PFSK-1 (cell line): ENCODE data around the gene HPCAL1.

Experiments used
- FOXP2 ChIP-seq: optimal IDR thresholded peaks from 2 replicates; pipeline ENCODE3; 2011; ENCODE audit warnings: borderline replicate concordance, control low read depth, inconsistent platforms; ENCODE audit not compliant: insufficient read depth; ENCODE audit errors: extremely low read length, extremely low read depth
- POLR2AphosphoS5 ChIP-seq: IDR thresholded peaks from 2 replicates; pipeline ENCODE4 v1.6.1; 2012; ENCODE audit warnings: low read depth, mild to moderate bottlenecking, control low read depth, low read length, moderate library complexity
- REST ChIP-seq, 2 experiments: IDR thresholded peaks; 2 replicates each; pipeline versions ENCODE4 v1.6.1 to v1.8.0; 2011 to 2012; ENCODE audit warnings: low read depth in 2 of 2, low read length in 2 of 2, control low read depth in 1 of 2, inconsistent platforms in 1 of 2, mild to moderate bottlenecking in 1 of 2, moderate library complexity in 1 of 2; ENCODE audit not compliant: insufficient read depth in 1 of 2
- SIN3A ChIP-seq: IDR thresholded peaks from 2 replicates; pipeline ENCODE4 v1.6.1; 2012; ENCODE audit warnings: mild to moderate bottlenecking, low read length, moderate library complexity, borderline replicate concordance; ENCODE audit not compliant: insufficient read depth
- TAF1 ChIP-seq: IDR thresholded peaks from 2 replicates; pipeline ENCODE4 v1.6.1; 2012; ENCODE audit warnings: low read length, control low read depth, borderline replicate concordance; ENCODE audit not compliant: insufficient read depth

HPCAL1 gene

GRCh38 chr2:10326151-10326616 lies 23.5 kb downstream of the HPCAL1 start:
- no peak for TF ChIP-seq TAF1
- TF ChIP-seq SIN3A, result no peak
- no peak for TF ChIP-seq POLR2AphosphoS5
- no peak for TF ChIP-seq FOXP2
- TF ChIP-seq REST (IDR thresholded peaks at IDR 0.05; ENCODE audit: insufficient read depth in 1 of 2, low read depth in 2 of 2, low read length in 2 of 2), result no peak

GRCh38 chr2:10326707-10327594 lies 24.2 kb downstream of the HPCAL1 start:
- no peak for TF ChIP-seq REST (IDR thresholded peaks at IDR 0.05; ENCODE audit: insufficient read depth in 1 of 2, low read depth in 2 of 2, low read length in 2 of 2)
- no peak for TF ChIP-seq FOXP2
- TF ChIP-seq POLR2AphosphoS5, result no peak
- no peak for TF ChIP-seq TAF1
- no peak for TF ChIP-seq SIN3A

GRCh38 chr2:10327896-10328669 lies 25.4 kb downstream of the HPCAL1 start:
- TF ChIP-seq FOXP2, result no peak
- no peak for TF ChIP-seq REST (IDR thresholded peaks at IDR 0.05; ENCODE audit: insufficient read depth in 1 of 2, low read depth in 2 of 2, low read length in 2 of 2)
- no peak for TF ChIP-seq POLR2AphosphoS5
- TF ChIP-seq TAF1, result no peak
- TF ChIP-seq SIN3A, result no peak

- no peak for TF ChIP-seq FOXP2
- no peak for TF ChIP-seq POLR2AphosphoS5
- TF ChIP-seq TAF1, result no peak
- TF ChIP-seq REST (IDR thresholded peaks at IDR 0.05; ENCODE audit: insufficient read depth in 1 of 2, low read depth in 2 of 2, low read length in 2 of 2), result no peak
- TF ChIP-seq SIN3A, result no peak
Observed at GRCh38 chr2:10328670-10329579, 26.2 kb downstream of the HPCAL1 start.
